GM12878 (cell line): ENCODE measurements around the gene PKD1. TPM values are rescaled to one million over a fixed set of nuclear protein-coding genes. Genes with fewer than 3 reads are reported as not detected.

ENCODE experiments used
- ATAC-seq: fragments of 200-7000 bp; cut with Tn5 transposase; 3 replicates; pipeline ENCODE4 v1.9.1; 2020; ENCODE audit warnings: mild to moderate bottlenecking, moderate library complexity
- BruUV-seq: library from RNA; stranded (reverse); fragments of 400-500 nt; replicated peaks from 2 replicates; lab custom pipeline; 2021; lab: Mats Ljungman, UMichigan
- CTCF ChIA-PET: fragments of 300-600 bp; sonication (Branson Sonifier 250); formaldehyde crosslinking; extraction: SDS; loops from one replicate; lab custom pipeline; 2021; ENCODE audit warnings: inconsistent platforms; lab: Yijun Ruan, JAX
- POLR2A ChIA-PET: fragments of 350-600 bp; formaldehyde crosslinking; extraction: SDS; loops from one replicate; lab custom pipeline; 2021; ENCODE audit warnings: inconsistent platforms; lab: Charles Lee
- RAD21 ChIA-PET: fragments of 300-600 bp; sonication (Branson Sonifier 250); formaldehyde crosslinking; loops from one replicate; lab custom pipeline; 2023; ENCODE audit warnings: antibody characterized with exemption; ENCODE audit not compliant: unreplicated experiment; lab: Charles Lee
- SMC1A ChIA-PET: fragments of 300-600 bp; sonication (Branson Sonifier 250); formaldehyde crosslinking; loops from one replicate; lab custom pipeline; 2023; ENCODE audit not compliant: unreplicated experiment, uncharacterized antibody; lab: Charles Lee
- DNase-seq: peaks from one replicate; pipeline ENCODE4 v3.0.0-alpha.2; 2011; ENCODE audit warnings: low read depth, low spot score
- FAIRE-seq: peaks from 3 replicates; lab custom pipeline; 2011; peaks lifted over from hg19 to GRCh38; lab: Jason Lieb, UNC
- H2AFZ ChIP-seq: 2 replicates; pipeline ENCODE4 v1.6.0; 2011; ENCODE audit warnings: low read depth, low read length, control low read depth; ENCODE audit not compliant: control insufficient read depth
- H3K27ac ChIP-seq: 2 replicates; pipeline ENCODE4 v1.5.1; 2011; ENCODE audit warnings: control low read depth; ENCODE audit not compliant: control insufficient read depth, insufficient read depth
- H3K27me3 ChIP-seq, 2 experiments: replicated peaks in 1 of 2; 2 replicates each; pipeline versions ENCODE4 v1.6.0 to v1.6.1; 2011; ENCODE audit warnings: low read length in 1 of 2; ENCODE audit not compliant: control insufficient read depth in 2 of 2, insufficient read depth in 2 of 2
- H3K36me3 ChIP-seq, 2 experiments: 2 replicates each; pipeline ENCODE4 v1.5.1; 2011; ENCODE audit warnings: low read length in 1 of 2; ENCODE audit not compliant: control insufficient read depth in 2 of 2, insufficient read depth in 2 of 2
- H3K4me1 ChIP-seq: 2 replicates; pipeline ENCODE4 v1.6.1; 2011; ENCODE audit warnings: mild to moderate bottlenecking, low read length, moderate library complexity, mixed read lengths; ENCODE audit not compliant: control insufficient read depth, insufficient read depth
- H3K4me2 ChIP-seq: 2 replicates; pipeline ENCODE4 v1.6.0; 2011; ENCODE audit warnings: control low read depth; ENCODE audit not compliant: control insufficient read depth, insufficient read depth
- H3K4me3 ChIP-seq: fragments of 200-600 bp; sonication (generic); 2 replicates; pipeline ENCODE4 v1.5.1; 2016
- H3K79me2 ChIP-seq: 2 replicates; pipeline ENCODE4 v1.6.0; 2011; ENCODE audit warnings: low read length; ENCODE audit not compliant: control insufficient read depth, insufficient read depth
- H3K9ac ChIP-seq: 2 replicates; pipeline ENCODE4 v1.8.0; 2011; ENCODE audit warnings: low read length, control low read depth, mixed read lengths; ENCODE audit not compliant: control insufficient read depth, insufficient read depth
- H3K9me3 ChIP-seq: replicated peaks from 3 replicates; pipeline ENCODE4 v1.5.1; 2011; ENCODE audit warnings: mild to moderate bottlenecking, low read length; ENCODE audit not compliant: control insufficient read depth, insufficient read depth
- H4K20me1 ChIP-seq: 2 replicates; pipeline ENCODE4 v1.6.0; 2011; ENCODE audit not compliant: control insufficient read depth, insufficient read depth
- BMI1 ChIP-seq: fragments of 450-650 bp; IDR thresholded peaks from 2 replicates; pipeline ENCODE4 v1.6.1; 2016; ENCODE audit warnings: mild to moderate bottlenecking, moderate library complexity, borderline replicate concordance
- HDAC6 ChIP-seq: fragments of 200-600 bp; sonication (generic); IDR thresholded peaks from one replicate; pipeline ENCODE4 v1.8.0; 2017; ENCODE audit warnings: antibody characterized with exemption; ENCODE audit not compliant: unreplicated experiment
- KAT2A ChIP-seq: conservative IDR thresholded peaks from 2 replicates; pipeline ENCODE4 v1.6.1; 2011; ENCODE audit warnings: low read depth, low read length; ENCODE audit not compliant: control insufficient read depth
- MTA2 ChIP-seq: fragments of 450-650 bp; IDR thresholded peaks from 2 replicates; pipeline ENCODE4 v1.6.1; 2016; ENCODE audit warnings: low read depth, mild to moderate bottlenecking, moderate library complexity
- MYB ChIP-seq: fragments of 150-350 bp; IDR thresholded peaks from 2 replicates; pipeline ENCODE4 v1.6.1; 2014; ENCODE audit warnings: mild to moderate bottlenecking, low read depth, low read length, borderline replicate concordance
- NFYB ChIP-seq: IDR thresholded peaks from 2 replicates; pipeline ENCODE4 v1.6.1; 2011; ENCODE audit warnings: low read depth, mild to moderate bottlenecking, low read length, improper control_type of control experiment, moderate library complexity; ENCODE audit not compliant: insufficient read depth
- NKRF ChIP-seq: fragments of 450-650 bp; conservative IDR thresholded peaks from 2 replicates; pipeline ENCODE4 v1.6.1; 2017; ENCODE audit warnings: mild to moderate bottlenecking, moderate library complexity
- SRF ChIP-seq, 2 experiments: IDR thresholded peaks; 2 replicates each; pipeline ENCODE4 v1.6.1; 2011; ENCODE audit warnings: low read depth in 2 of 2, low read length in 2 of 2, mild to moderate bottlenecking in 1 of 2, moderate library complexity in 1 of 2
- TAF1 ChIP-seq: IDR thresholded peaks from 2 replicates; pipeline ENCODE4 v1.6.1; 2011; ENCODE audit warnings: mild to moderate bottlenecking, low read depth, low read length, borderline replicate concordance
- TARDBP ChIP-seq: IDR thresholded peaks from 2 replicates; pipeline ENCODE4 v1.6.1; 2016; ENCODE audit warnings: borderline replicate concordance
- TBL1XR1 ChIP-seq: IDR thresholded peaks from 2 replicates; pipeline ENCODE4 v1.6.1; 2012; ENCODE audit warnings: low read depth, low read length, improper control_type of control experiment
- ZNF687 ChIP-seq: fragments of 450-650 bp; IDR thresholded peaks from 2 replicates; pipeline ENCODE4 v1.6.1; 2017; ENCODE audit warnings: mild to moderate bottlenecking, moderate library complexity
- ZZZ3 ChIP-seq: IDR thresholded peaks from 2 replicates; pipeline ENCODE4 v1.6.1; 2011; ENCODE audit warnings: low read depth; ENCODE audit not compliant: control insufficient read depth, insufficient read length
- WGBS: methylation state at CpG from one replicate; pipeline ENCODE4 v1.1.6; 2016; ENCODE audit warnings: low lambda C conversion rate; ENCODE audit not compliant: insufficient replicate concordance, insufficient coverage; ENCODE audit errors: missing lambda C conversion rate; 5-methylcytosine and 5-hydroxymethylcytosine counted together
- in situ Hi-C: fragments of 300-500 bp; cut with MboI; formaldehyde crosslinking; loops from 9 replicates; pipeline ENCODE4 v1.14.3; 2018; ENCODE audit warnings: mixed read lengths
- intact Hi-C: fragments of 100-400 bp; cut with micrococcal nuclease; formaldehyde crosslinking; loops from one replicate; pipeline ENCODE4 v1.14.2; 2022; ENCODE audit not compliant: unreplicated experiment
- polyA plus RNA-seq, 11 experiments: library from polyadenylated mRNA; depleted of rRNA in 4 of 11; unstranded in 6 of 11; stranded (reverse) in 5 of 11; fragments of >200 nt; fragmentation: Nextera tagmentation in 4 of 11; fragmentation: Illumina TruSeq in 1 of 11; extraction: Ambion mirVana in 4 of 11; extraction: Trizol in 1 of 11; gene quantifications; 1 replicate in 1 of 11; 2 replicates in 10 of 11; pipeline versions ENCODE4 v1.2.1 to v1.2.3, GENCODE V29; 2011 to 2016; ENCODE audit warnings: inconsistent platforms in 2 of 11, missing spikeins in 2 of 11, low read depth in 1 of 11
- total RNA-seq, 4 experiments: library from RNA; depleted of rRNA in 3 of 4; stranded (reverse); fragments of >200 nt in 3 of 4; fragmentation: Illumina TruSeq in 1 of 4; extraction: Trizol in 1 of 4; gene quantifications; 2 replicates each; pipeline versions ENCODE4 v1.2.1 to v1.2.3, GENCODE V29; 2013 to 2021
- TF ChIP-seq, protein P1 (sequence below): IDR thresholded peaks from 2 replicates; pipeline ENCODE4 v1.6.1; 2012; ENCODE audit warnings: low read depth, low read length, improper control_type of control experiment
- TF ChIP-seq, protein P2 (sequence below): IDR thresholded peaks from 2 replicates; pipeline ENCODE4 v1.6.1; 2012; ENCODE audit warnings: low read depth, low read length, improper control_type of control experiment

Gene PKD1
- total and polyA plus RNA-seq, 10 of the 15 experiments (the other 5 are each of a cell fraction or from before 2014, with no cell fraction given) = 0.11 to 62.0 (median 6.1) TPM

- intact Hi-C loops (no loop called here), in situ Hi-C loops (no loop called here)
- no peaks in the 10 kb centered on the region for H3K79me2 ChIP-seq
- no peaks in the 10 kb centered on the region; a peak in 1 of 4 replicates for H3K27me3 ChIP-seq
- BruUV-seq = no TSS peak
- peaks cover 0 to 2% of the 10 kb centered on the region in 2 experiments; a peak in 2 of 4 replicates for H3K36me3 ChIP-seq
- POLR2A ChIA-PET = no interaction called here
- CTCF ChIA-PET = no interaction called here
- 97% methylated on average over 27 of the region's 46 CpGs for WGBS
- no peak overlapping the region for H3K4me2 ChIP-seq
- H3K27ac ChIP-seq = no peak overlapping the region
- TF ChIP-seq TAF1 (no peak), TBL1XR1 (no peak), TARDBP (no peak), MYB (no peak), MTA2 (no peak), NFYB (no peak), KAT2A (no peak), NKRF (no peak), SRF (IDR thresholded peaks at IDR 0.05; ENCODE audit: low read depth in 2 of 2, low read length in 2 of 2) (no peak), BMI1 (no peak), ZZZ3 (no peak), ZNF687 (no peak), HDAC6 (no peak)
- TF ChIP-seq, protein P1, sequence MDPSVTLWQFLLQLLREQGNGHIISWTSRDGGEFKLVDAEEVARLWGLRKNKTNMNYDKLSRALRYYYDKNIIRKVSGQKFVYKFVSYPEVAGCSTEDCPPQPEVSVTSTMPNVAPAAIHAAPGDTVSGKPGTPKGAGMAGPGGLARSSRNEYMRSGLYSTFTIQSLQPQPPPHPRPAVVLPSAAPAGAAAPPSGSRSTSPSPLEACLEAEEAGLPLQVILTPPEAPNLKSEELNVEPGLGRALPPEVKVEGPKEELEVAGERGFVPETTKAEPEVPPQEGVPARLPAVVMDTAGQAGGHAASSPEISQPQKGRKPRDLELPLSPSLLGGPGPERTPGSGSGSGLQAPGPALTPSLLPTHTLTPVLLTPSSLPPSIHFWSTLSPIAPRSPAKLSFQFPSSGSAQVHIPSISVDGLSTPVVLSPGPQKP = no peak
- TF ChIP-seq, protein P2, sequence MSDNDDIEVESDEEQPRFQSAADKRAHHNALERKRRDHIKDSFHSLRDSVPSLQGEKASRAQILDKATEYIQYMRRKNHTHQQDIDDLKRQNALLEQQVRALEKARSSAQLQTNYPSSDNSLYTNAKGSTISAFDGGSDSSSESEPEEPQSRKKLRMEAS = no peak
- H3K4me1 ChIP-seq = no peaks in the 10 kb centered on the region
- DNase-seq = no peak
- no peak for ATAC-seq
- H3K4me3 ChIP-seq = no peak overlapping the region
- no peaks in the 10 kb centered on the region for H4K20me1 ChIP-seq
- FAIRE-seq = no peak
- RAD21 ChIA-PET = no interaction called here
- H3K9ac ChIP-seq = no peak overlapping the region
- SMC1A ChIA-PET = no interaction called here
- H3K9me3 ChIP-seq = no peaks in the 10 kb centered on the region
- H2AFZ ChIP-seq = no peak overlapping the region
Measured at GRCh38 chr16:2180962-2181923, 45.5 kb upstream of the PKD1 start.
